Left ventricle myocardium inferior (tissue), 1 donor: ENCODE measurements around the gene GGT1. TPM values are rescaled to one million over a fixed set of nuclear protein-coding genes. Genes with fewer than 3 reads are reported as not detected.
"Not testable (repeated sequence)": the region's sequence is repeated elsewhere in the genome, so short reads cannot be mapped to it uniquely, and the experiment has no call there.

Experiments
- DNase-seq: peaks from one replicate; pipeline ENCODE4 v3.0.0-alpha.2; 2020
- H3K27ac ChIP-seq: fragments of 200-600 bp; replicated peaks from 2 replicates; pipeline ENCODE4 v1.8.0; 2021
- H3K27me3 ChIP-seq: fragments of 200-600 bp; 2 replicates; pipeline ENCODE4 v1.8.0; 2021; ENCODE audit warnings: low read depth
- H3K36me3 ChIP-seq: fragments of 200-600 bp; 2 replicates; pipeline ENCODE4 v1.8.0; 2021
- H3K4me1 ChIP-seq: fragments of 200-600 bp; 2 replicates; pipeline ENCODE4 v1.8.0; 2021
- H3K4me3 ChIP-seq: fragments of 200-600 bp; 2 replicates; pipeline ENCODE4 v1.8.0; 2021; ENCODE audit warnings: mild to moderate bottlenecking, moderate library complexity
- H3K9me3 ChIP-seq: fragments of 200-600 bp; replicated peaks from 2 replicates; pipeline ENCODE4 v1.8.0; 2021
- intact Hi-C: fragments of 100-400 bp; cut with micrococcal nuclease; formaldehyde crosslinking; loops from one replicate; pipeline ENCODE4 v1.11.0; 2022
- total RNA-seq: library from RNA; stranded (reverse); fragmentation: NEBNext Ultra II Directional; extraction: Animal tissue kit (Norgen Biotek cat#: 25700); gene quantifications from one replicate; pipeline ENCODE4 v1.2.1, GENCODE V29; 2021
- TF ChIP-seq, protein P1 (sequence below): fragments of 200-600 bp; IDR thresholded peaks from 2 replicates; pipeline ENCODE4 v1.8.0; 2021; ENCODE audit warnings: antibody characterized with exemption, mild to moderate bottlenecking, borderline replicate concordance
- donor health status: DM: no; HTN: yes; CAD: no; lungs with severe emphysema.

The GGT1 gene
- total RNA-seq, 1 donor from 2014 or later: 1.1 TPM

DNA sequence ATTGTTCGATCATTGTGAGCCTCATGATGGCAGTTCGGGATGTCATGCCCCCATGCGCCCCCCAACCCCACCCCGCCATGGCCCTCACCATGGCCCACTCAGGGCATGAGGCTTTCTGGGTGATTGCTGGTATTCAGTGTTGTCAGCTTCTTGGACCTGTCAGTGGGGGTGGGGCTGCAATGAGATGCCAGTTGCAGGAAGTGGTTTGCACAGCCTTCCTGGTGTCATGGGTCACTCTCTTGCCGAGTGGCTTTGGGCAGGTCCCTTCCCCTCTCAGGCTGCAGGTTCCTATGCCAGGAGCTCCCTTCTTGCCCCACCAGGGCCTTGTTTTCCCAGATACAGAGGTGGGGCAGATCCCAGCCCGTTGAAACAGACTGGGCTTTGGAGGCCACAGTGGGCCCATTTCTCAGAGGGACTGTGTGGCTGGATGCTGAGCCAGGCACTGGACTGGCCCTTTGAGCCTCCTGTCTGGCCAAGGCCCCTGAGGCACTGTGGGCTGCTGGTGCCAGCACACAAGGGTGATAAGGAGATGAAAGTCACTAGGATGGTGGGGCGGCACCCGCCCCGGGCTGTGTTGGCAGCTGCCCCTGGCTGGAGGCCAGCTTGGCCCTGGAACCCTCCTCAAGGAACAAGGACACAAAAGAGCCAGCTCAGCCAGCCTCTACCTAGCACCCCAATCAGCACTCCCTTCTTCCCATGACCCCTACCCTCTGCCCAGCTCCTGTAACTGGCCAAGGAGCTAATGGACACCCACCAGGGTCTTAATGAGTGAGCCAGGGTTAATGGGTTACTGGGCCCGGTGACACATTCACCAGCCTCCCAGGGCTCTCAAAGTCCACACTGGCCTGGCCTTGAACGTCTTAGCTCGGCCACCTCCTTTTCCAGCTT lies 1.5 kb upstream of the GGT1 start:
- peak; percentile 69 for DNase-seq
- Histone ChIP-seq H3K27me3 (no peaks in the 10 kb centered on the region), H3K36me3 (no peaks in the 10 kb centered on the region), H3K27ac (no peak overlapping the region), H3K9me3 (no peaks in the 10 kb centered on the region), H3K4me3 (no peak overlapping the region), H3K4me1 (peaks cover 25% of the 10 kb centered on the region)
- TF ChIP-seq, protein P1, sequence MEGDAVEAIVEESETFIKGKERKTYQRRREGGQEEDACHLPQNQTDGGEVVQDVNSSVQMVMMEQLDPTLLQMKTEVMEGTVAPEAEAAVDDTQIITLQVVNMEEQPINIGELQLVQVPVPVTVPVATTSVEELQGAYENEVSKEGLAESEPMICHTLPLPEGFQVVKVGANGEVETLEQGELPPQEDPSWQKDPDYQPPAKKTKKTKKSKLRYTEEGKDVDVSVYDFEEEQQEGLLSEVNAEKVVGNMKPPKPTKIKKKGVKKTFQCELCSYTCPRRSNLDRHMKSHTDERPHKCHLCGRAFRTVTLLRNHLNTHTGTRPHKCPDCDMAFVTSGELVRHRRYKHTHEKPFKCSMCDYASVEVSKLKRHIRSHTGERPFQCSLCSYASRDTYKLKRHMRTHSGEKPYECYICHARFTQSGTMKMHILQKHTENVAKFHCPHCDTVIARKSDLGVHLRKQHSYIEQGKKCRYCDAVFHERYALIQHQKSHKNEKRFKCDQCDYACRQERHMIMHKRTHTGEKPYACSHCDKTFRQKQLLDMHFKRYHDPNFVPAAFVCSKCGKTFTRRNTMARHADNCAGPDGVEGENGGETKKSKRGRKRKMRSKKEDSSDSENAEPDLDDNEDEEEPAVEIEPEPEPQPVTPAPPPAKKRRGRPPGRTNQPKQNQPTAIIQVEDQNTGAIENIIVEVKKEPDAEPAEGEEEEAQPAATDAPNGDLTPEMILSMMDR: no peak
- intact Hi-C loops: no loop called here

DNA sequence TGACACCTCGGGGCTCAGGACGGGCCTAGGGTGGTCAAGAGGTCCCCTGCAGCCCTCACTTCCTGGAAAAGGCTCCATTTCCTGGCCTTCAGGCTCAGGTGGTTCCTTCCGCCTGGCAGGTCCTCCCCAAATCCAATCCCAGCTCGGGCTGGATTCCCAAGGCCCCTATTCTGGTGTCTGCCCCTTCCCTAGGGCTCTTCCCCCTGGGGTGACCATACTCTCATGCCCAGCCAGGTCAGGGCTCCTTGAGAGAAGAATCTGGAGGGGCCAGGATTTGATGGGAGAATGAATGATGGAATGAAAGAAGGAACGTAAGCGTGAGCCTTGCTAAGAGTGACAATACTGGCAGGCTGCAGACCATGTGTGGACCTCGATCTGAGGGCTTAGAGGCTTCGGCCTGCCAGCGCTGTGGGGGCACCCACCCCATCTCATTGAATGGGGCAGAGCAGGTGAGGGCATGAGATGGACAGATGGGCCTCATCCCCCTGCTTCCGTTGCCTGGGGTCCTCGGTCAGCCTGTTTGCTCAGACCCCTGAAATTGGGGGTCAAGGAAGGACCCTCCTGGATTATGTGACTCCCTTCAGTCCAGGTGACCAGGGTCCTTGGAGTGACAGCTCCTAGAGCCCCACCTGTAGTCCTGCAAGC lies 766 bp upstream of the GGT1 start:
- H3K4me3 ChIP-seq, H3K36me3 ChIP-seq, H3K27ac ChIP-seq, H3K9me3 ChIP-seq, DNase-seq, intact Hi-C loops, H3K27me3 ChIP-seq: not testable (repeated sequence)
- H3K4me1 ChIP-seq: peaks cover 25% of the 10 kb centered on the region

DNA sequence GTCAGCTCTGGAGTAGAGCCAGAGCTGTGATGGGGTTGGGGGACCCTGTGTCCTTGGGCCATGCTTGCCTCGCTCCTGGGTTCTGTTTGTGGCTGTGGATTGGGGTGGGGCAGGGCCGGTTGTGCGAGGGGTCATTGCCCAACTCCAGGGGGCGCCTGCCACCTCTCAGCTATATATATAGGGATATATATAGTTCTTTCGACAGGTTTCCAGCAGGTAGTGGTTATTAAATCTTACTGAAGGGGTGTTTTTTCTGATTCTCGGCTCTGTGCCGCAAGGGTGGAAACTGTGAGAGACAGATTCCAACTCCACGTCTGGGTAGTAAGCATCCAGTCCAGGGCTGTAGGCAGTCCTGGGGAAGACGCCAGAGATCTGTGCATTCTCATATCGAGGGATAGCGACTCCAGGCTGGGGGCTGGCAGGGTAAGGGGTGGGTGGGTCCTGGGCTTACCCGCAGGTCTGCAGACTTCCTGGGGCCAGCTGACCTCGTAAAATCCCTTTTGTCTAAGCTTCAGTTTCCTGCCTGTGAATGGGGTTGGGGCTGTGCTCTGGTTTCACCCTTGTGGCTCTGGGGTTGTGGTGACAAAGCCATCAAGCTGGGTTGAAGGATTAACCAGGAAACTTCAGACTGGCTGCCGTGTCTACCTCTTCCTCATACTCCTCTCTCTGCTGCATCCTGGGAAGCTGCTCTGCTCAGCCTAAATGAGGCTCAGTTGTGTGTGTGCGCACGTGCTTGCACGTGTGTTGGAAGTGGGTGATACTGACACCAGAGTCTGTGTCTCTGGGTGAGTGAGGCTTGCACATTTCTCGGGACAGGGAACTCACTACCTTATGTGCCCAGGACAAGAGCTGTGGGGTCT lies 1.0 kb downstream of the GGT1 start:
- H3K9me3 ChIP-seq, H3K27me3 ChIP-seq, H3K36me3 ChIP-seq, intact Hi-C loops, H3K27ac ChIP-seq, DNase-seq: not testable (repeated sequence)
- peak overlapping the region; percentile 1 for H3K4me3 ChIP-seq
- peaks cover 25% of the 10 kb centered on the region for H3K4me1 ChIP-seq

DNA sequence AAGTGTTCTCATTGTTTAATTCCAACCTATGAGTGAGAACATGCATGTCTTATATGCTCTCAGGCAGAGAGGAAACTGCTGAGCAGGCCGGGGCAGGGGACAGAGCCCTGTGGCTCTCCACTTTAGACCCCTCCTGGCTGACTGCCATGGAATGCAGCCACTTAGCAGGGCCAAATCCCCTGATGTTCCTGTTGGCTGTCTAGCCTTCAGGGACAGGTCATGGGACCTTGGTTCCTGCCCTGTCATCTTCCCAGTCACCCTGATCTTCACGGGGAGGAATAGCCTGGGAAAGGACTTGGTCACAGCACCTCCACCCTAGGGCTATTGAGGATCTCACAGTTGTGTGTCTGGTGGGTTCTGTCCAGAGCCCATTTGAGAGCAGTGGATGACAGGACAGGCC lies 3.3 kb downstream of the GGT1 start:
- intact Hi-C loops, H3K36me3 ChIP-seq, H3K9me3 ChIP-seq, DNase-seq, H3K4me3 ChIP-seq, H3K27ac ChIP-seq, H3K27me3 ChIP-seq: not testable (repeated sequence)
- H3K4me1 ChIP-seq: peaks cover 21% of the 10 kb centered on the region

DNA sequence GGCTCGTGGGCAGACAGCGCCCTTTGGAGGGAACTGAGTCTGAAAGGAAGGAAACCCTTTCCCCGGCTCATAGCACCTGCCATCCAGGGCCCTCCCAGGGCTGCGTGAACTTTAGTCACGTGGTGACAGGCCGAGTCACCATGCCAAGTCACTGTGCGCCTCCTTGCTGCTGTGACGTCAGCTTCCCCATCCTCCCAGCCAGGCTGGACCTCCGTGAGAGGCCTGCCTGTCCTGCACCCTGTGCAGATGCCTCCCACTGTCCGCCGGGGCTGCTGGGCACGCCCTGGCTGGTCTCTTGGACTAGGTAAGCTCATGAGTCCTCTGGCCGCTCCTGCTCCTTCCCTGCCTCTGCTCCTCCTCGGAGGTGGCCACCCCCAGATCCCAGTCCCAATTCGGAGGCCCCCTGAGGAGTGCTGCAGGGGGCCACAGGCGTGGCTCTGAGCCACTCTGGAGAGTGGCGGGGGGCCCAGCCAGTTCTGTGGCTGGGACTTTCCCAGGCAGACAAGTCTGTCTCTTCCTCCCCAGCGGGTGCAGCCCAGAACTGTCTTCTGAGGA lies 4.5 kb downstream of the GGT1 start:
- H3K9me3 ChIP-seq, DNase-seq, H3K27me3 ChIP-seq, intact Hi-C loops, H3K36me3 ChIP-seq, H3K4me3 ChIP-seq, H3K27ac ChIP-seq: not testable (repeated sequence)
- peaks cover 13% of the 10 kb centered on the region for H3K4me1 ChIP-seq

DNA sequence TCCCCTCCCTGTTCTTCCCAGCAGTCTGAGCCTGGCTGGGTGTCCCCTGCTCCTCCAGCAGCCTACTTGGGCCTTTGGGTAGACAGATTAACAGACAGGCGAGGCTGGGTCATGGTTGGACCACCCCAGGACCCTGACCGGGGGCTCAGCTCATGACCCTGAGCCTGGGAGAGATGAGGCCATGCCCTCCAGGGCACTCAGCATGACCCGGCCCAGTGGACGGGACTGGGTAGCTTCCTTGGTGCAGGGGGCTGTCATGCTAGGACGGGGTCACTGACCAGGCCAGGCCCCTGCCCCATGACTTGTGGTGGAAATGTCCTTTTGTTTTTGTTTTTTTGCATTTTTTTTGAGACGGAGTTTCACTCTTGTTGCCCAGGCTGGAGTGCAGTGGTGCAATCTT lies 5.3 kb downstream of the GGT1 start:
- DNase-seq, H3K4me1 ChIP-seq, H3K27ac ChIP-seq, H3K9me3 ChIP-seq, intact Hi-C loops, H3K36me3 ChIP-seq, H3K27me3 ChIP-seq, H3K4me3 ChIP-seq: not testable (repeated sequence)

DNA sequence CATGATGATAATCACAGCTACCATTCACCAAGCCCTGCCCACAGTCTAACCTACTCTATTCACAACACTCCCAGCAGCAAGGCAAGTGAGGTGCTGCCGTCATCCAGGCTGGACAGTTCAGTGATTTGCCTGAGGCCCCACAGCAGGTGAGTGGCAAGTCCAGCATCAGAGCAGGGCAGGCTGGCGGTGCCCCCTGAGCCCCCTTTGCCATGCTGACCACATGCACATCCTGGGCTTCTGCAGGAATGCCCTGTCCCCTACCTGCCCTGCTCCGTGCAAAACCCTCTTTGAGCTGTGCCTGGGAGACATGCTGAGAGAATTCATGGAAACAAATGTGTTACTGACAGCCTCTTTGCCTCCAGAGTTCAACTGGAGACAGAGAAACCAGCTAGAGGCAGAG lies 6.9 kb downstream of the GGT1 start:
- H3K27me3 ChIP-seq, H3K4me3 ChIP-seq, H3K27ac ChIP-seq, DNase-seq, H3K36me3 ChIP-seq, H3K4me1 ChIP-seq, H3K9me3 ChIP-seq, intact Hi-C loops: not testable (repeated sequence)

DNA sequence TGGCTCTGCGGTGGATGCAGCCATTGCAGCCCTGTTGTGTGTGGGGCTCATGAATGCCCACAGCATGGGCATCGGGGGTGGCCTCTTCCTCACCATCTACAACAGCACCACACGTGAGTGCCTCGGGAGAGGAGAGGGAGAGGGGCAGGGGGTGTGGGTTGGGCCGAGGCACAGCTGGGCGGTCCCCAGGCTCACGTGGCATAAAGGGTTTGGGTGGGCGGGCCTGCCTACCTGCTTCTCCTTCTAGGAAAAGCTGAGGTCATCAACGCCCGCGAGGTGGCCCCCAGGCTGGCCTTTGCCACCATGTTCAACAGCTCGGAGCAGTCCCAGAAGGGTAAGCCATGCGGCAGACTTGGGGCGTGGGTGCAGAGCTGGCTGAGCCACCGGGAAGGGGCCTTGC lies 11.8 kb downstream of the GGT1 start:
- not testable (repeated sequence) for H3K36me3 ChIP-seq, H3K27me3 ChIP-seq, H3K4me3 ChIP-seq

DNA sequence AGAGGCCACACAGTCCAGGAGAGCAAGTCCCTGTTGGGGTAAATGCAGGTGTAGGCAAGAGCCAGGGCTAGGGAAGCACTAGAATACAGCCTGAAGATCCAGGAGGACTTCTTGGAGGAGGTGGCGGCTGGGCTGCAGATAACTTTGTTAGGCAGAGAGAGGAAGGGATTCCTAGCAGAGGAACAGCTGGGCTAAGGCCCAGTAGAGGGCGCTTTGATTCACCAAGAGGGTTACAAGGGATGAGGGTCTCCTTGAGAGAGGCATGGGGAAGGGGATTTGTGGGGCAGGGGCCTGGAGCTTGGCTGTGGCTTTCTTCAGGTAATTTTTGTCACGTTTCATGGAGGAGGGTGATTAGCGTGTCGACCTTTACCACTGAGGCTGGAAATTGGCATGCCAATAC lies 18.3 kb downstream of the GGT1 start:
- H3K9me3 ChIP-seq, H3K27me3 ChIP-seq, DNase-seq, H3K4me3 ChIP-seq, H3K27ac ChIP-seq, H3K36me3 ChIP-seq, intact Hi-C loops, H3K4me1 ChIP-seq: not testable (repeated sequence)

More for the DNA sequence above, 11.8 kb downstream of the GGT1 start:
- DNase-seq, H3K27ac ChIP-seq, intact Hi-C loops, H3K9me3 ChIP-seq, H3K4me1 ChIP-seq: not testable (repeated sequence)

DNA sequence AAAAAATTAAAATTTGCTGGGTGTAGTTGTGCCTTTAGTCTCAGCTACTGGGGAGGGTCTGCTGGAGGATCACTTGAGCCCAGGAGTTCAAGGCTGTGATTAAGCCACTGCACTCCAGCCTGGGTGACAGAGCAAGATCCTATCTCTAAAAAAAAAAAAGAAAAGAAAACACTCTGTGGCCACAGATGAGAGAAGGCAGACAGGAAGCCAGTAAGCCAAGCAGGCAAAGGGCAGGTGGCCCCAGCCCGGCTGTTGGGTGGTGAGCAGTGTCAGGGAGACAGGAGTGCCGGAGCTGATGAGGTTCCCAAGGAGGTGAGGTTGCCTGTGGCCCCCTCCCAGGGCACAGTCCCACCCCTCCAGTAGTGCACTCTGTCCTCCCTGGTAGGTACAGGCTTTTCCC lies 19.6 kb downstream of the GGT1 start:
- intact Hi-C loops: not testable (repeated sequence)

DNA sequence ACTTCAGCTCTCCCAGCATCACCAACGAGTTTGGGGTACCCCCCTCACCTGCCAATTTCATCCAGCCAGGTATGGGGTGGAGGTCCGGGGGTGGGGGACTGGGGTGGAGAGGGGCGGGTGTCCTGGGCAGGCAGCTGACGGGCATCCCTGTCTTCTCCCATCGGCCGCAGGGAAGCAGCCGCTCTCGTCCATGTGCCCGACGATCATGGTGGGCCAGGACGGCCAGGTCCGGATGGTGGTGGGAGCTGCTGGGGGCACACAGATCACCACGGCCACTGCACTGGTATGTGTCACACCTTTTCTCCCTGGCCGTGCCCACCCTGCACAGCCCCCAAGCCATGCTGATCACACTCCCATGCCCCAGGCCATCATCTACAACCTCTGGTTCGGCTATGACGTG lies 24.9 kb downstream of the GGT1 start:
- intact Hi-C loops, H3K4me1 ChIP-seq, DNase-seq, H3K27me3 ChIP-seq, H3K27ac ChIP-seq, H3K4me3 ChIP-seq, H3K36me3 ChIP-seq, H3K9me3 ChIP-seq: not testable (repeated sequence)

More for the DNA sequence above, 19.6 kb downstream of the GGT1 start:
- not testable (repeated sequence) for H3K4me3 ChIP-seq, DNase-seq, H3K27ac ChIP-seq, H3K9me3 ChIP-seq, H3K27me3 ChIP-seq, H3K4me1 ChIP-seq, H3K36me3 ChIP-seq
